ENCODE results near the gene PHF12. TPM values are rescaled to one million over a fixed set of nuclear protein-coding genes. Genes with fewer than 3 reads are reported as not detected.

PHF12 gene
- total and polyA plus RNA-seq, 5 experiments from 2014 or later = 5.2 to 124 (median 12.0) TPM

- no peak overlapping the region for H3K4me3 Mint-ChIP-seq
- no peak for ATAC-seq
- H3K27me3 Mint-ChIP-seq = no peaks in the 10 kb centered on the region
- H3K4me1 Mint-ChIP-seq = peaks cover 0 to 22% (median 16%) of the 10 kb centered on the region in 4 donors
- H3K27ac Mint-ChIP-seq = no peak overlapping the region
- no peaks in the 10 kb centered on the region for H3K9me3 Mint-ChIP-seq
- peaks cover 0 to 48% (median 0%) of the 10 kb centered on the region in 3 donors for H3K36me3 Mint-ChIP-seq
- POLR2A ChIA-PET = interaction anchor here (0.9 to 1.0 kb wide), 2 partner anchors 15 to 16 kb away, joined by 3 read pairs; partner anchors contain the start of gene FAM222B
- no peak for DNase-seq
Measured at GRCh38 chr17:28858801-28859355, 92.4 kb downstream of the PHF12 start.

- ATAC-seq = no peak
- Mint-ChIP-seq H3K27ac (peak overlapping the region in 2 of 10 donors; percentile 47 to 78), H3K27me3 (no peaks in the 10 kb centered on the region), H3K4me3 (peak overlapping the region in 4 of 10 donors; percentile 27 to 65 (median 52)), H3K4me1 (peaks cover 0 to 25% (median 17%) of the 10 kb centered on the region in 4 donors), H3K9me3 (no peaks in the 10 kb centered on the region), H3K36me3 (peaks cover 0 to 48% (median 0%) of the 10 kb centered on the region in 3 donors)
- POLR2A ChIA-PET = interaction anchor here (0.9 to 1.0 kb wide), 2 partner anchors 14 to 16 kb away, joined by 3 read pairs; partner anchors contain the start of gene FAM222B
- no peak for DNase-seq
Measured at GRCh38 chr17:28857905-28858800, 93.2 kb downstream of the PHF12 start.

GRCh38 chr17:28856028-28856574, 95.2 kb downstream of the PHF12 start:
- H3K4me1 Mint-ChIP-seq = peaks cover 0 to 22% (median 17%) of the 10 kb centered on the region in 4 donors
- H3K27ac Mint-ChIP-seq = peak overlapping the region in 3 of 10 donors; percentile 25 to 96 (median 94)
- POLR2A ChIA-PET = interaction anchor here (0.7 to 2.1 kb wide), 11 partner anchors 14 to 142 kb away, joined by 3 to 9 read pairs (median 4); partner anchors contain the start of genes FAM222B, FLOT2 and TLCD1
- H3K9me3 Mint-ChIP-seq = no peaks in the 10 kb centered on the region
- ATAC-seq = no peak
- H3K27me3 Mint-ChIP-seq = no peaks in the 10 kb centered on the region
- H3K4me3 Mint-ChIP-seq = peak overlapping the region; percentile 64 to 98 (median 92)
- no peak for DNase-seq
- peaks cover 0 to 43% (median 0%) of the 10 kb centered on the region in 3 donors for H3K36me3 Mint-ChIP-seq

GRCh38 chr17:28855336-28855679, 96.0 kb downstream of the PHF12 start:
- DNase-seq = no peak
- H3K4me3 Mint-ChIP-seq = peak overlapping the region; percentile 90 to 98 (median 95)
- peak overlapping the region; percentile 86 to 97 (median 94) for H3K27ac Mint-ChIP-seq
- ATAC-seq = no peak
- no peaks in the 10 kb centered on the region for H3K9me3 Mint-ChIP-seq
- POLR2A ChIA-PET = interaction anchor here (0.7 to 2.1 kb wide), 11 partner anchors 12 to 129 kb away, joined by 3 to 9 read pairs (median 3); partner anchors contain the start of genes FAM222B, FLOT2, PHF12 and TLCD1
- peaks cover 0 to 22% (median 17%) of the 10 kb centered on the region in 4 donors for H3K4me1 Mint-ChIP-seq
- H3K36me3 Mint-ChIP-seq = peaks cover 0 to 37% (median 0%) of the 10 kb centered on the region in 3 donors
- no peaks in the 10 kb centered on the region for H3K27me3 Mint-ChIP-seq

Small RNAs within 50 kb of the gene (microRNA-seq; reads per million reads assigned to microRNA genes)
- not detected for gene MIR451B (ENCODE audit: borderline microRNAs expressed)

Other genes starting within 250 kb of the PHF12 start
- 10 to 100 TPM; 16.7 to 17.3 TPM for gene PROCA1, start 239.6 kb downstream of the PHF12 start, total RNA-seq
- gene PROCA1, start 239.6 kb downstream of the PHF12 start, polyA plus RNA-seq = 1 to 10 TPM in 1 of 3 donors, under 1 TPM in 2; 0.16 to 2.0 (median 0.20) TPM
- 1 to 10 TPM; 5.0 to 5.7 TPM for gene RAB34, start 233.7 kb downstream of the PHF12 start, total RNA-seq
- gene RAB34, start 233.7 kb downstream of the PHF12 start, polyA plus RNA-seq = 10 to 100 TPM in 1 of 3 donors, 1 to 10 TPM in 2; 3.3 to 10.2 (median 7.7) TPM
- gene RPL23A, start 231.5 kb downstream of the PHF12 start, total RNA-seq = 1,000 to 10,000 TPM; 3,189 to 3,253 TPM
- gene RPL23A, start 231.5 kb downstream of the PHF12 start, polyA plus RNA-seq = 1,000 to 10,000 TPM; 6,432 to 6,679 (median 6,593) TPM
- gene TLCD1, start 225.3 kb downstream of the PHF12 start, total RNA-seq = under 1 TPM in 1 of 2 experiments, not detected in 1; 0.88 TPM
- gene TLCD1, start 225.3 kb downstream of the PHF12 start, polyA plus RNA-seq = under 1 TPM in 1 of 3 donors, not detected in 2; 0.22 TPM
- gene NEK8, start 222.7 kb downstream of the PHF12 start, total RNA-seq = 10 to 100 TPM; 12.8 to 15.1 TPM
- 1 to 10 TPM; 3.2 to 4.0 (median 3.4) TPM for gene NEK8, start 222.7 kb downstream of the PHF12 start, polyA plus RNA-seq
- 10 to 100 TPM; 32.3 to 36.2 TPM for gene TRAF4, start 207.5 kb downstream of the PHF12 start, total RNA-seq
- 1 to 10 TPM in 2 of 3 donors, under 1 TPM in 1; 0.99 to 1.3 (median 1.0) TPM for gene TRAF4, start 207.5 kb downstream of the PHF12 start, polyA plus RNA-seq
- 10 to 100 TPM; 16.9 to 23.1 TPM for gene FAM222B, start 108.7 kb downstream of the PHF12 start, total RNA-seq
- 10 to 100 TPM in 1 of 3 donors, 1 to 10 TPM in 2; 7.5 to 20.0 (median 9.2) TPM for gene FAM222B, start 108.7 kb downstream of the PHF12 start, polyA plus RNA-seq
- 10 to 100 TPM; 25.3 to 25.8 TPM for gene ERAL1, start 96.5 kb downstream of the PHF12 start, total RNA-seq
- gene ERAL1, start 96.5 kb downstream of the PHF12 start, polyA plus RNA-seq = 10 to 100 TPM; 32.7 to 54.9 (median 38.0) TPM
- gene FLOT2, start 53.8 kb downstream of the PHF12 start, total RNA-seq = 100 to 1,000 TPM; 206 to 213 TPM
- 100 to 1,000 TPM; 230 to 253 (median 237) TPM for gene FLOT2, start 53.8 kb downstream of the PHF12 start, polyA plus RNA-seq
- gene DHRS13, start 48.4 kb downstream of the PHF12 start, total RNA-seq = 10 to 100 TPM; 46.1 to 47.3 TPM
- 10 to 100 TPM; 17.1 to 22.8 (median 19.4) TPM for gene DHRS13, start 48.4 kb downstream of the PHF12 start, polyA plus RNA-seq
- not detected for gene SEZ6, start 54.5 kb upstream of the PHF12 start, total RNA-seq
- 1 to 10 TPM in 1 of 3 donors, under 1 TPM in 2; 0.40 to 1.5 (median 0.85) TPM for gene SEZ6, start 54.5 kb upstream of the PHF12 start, polyA plus RNA-seq
- gene PIPOX, start 91.6 kb upstream of the PHF12 start, total RNA-seq = 1 to 10 TPM; 7.3 to 8.7 TPM
- 1 to 10 TPM; 1.2 to 1.5 (median 1.3) TPM for gene PIPOX, start 91.6 kb upstream of the PHF12 start, polyA plus RNA-seq
- gene MYO18A, start 228.9 kb upstream of the PHF12 start, total RNA-seq = 10 to 100 TPM; 63.6 to 69.3 TPM
- gene MYO18A, start 228.9 kb upstream of the PHF12 start, polyA plus RNA-seq = 10 to 100 TPM in 1 of 3 donors, 1 to 10 TPM in 2; 4.6 to 12.6 (median 5.9) TPM

Measured in naive thymus-derived CD8-positive, alpha-beta T cell (primary cell).